PC-3 (cell line): ENCODE results near the gene GPR84.

Source experiments
- EZH2 ChIP-seq: fragments of 300-600 bp; sonication (generic); IDR thresholded peaks from one replicate; pipeline ENCODE4 v1.6.1; 2017; ENCODE audit warnings: antibody characterized with exemption, mild to moderate bottlenecking, low read length; ENCODE audit not compliant: unreplicated experiment
- EZH2phosphoT487 ChIP-seq: fragments of 300-600 bp; sonication (generic); IDR thresholded peaks from 2 replicates; pipeline ENCODE4 v1.6.1; 2018; ENCODE audit warnings: mild to moderate bottlenecking, antibody characterized with exemption, low read length, borderline replicate concordance
- TF ChIP-seq, protein P1 (sequence below): fragments of 300-600 bp; sonication (generic); conservative IDR thresholded peaks from 2 replicates; pipeline ENCODE4 v1.5.1; 2017; ENCODE audit warnings: antibody characterized with exemption, low read depth, mild to moderate bottlenecking, low read length

DNA sequence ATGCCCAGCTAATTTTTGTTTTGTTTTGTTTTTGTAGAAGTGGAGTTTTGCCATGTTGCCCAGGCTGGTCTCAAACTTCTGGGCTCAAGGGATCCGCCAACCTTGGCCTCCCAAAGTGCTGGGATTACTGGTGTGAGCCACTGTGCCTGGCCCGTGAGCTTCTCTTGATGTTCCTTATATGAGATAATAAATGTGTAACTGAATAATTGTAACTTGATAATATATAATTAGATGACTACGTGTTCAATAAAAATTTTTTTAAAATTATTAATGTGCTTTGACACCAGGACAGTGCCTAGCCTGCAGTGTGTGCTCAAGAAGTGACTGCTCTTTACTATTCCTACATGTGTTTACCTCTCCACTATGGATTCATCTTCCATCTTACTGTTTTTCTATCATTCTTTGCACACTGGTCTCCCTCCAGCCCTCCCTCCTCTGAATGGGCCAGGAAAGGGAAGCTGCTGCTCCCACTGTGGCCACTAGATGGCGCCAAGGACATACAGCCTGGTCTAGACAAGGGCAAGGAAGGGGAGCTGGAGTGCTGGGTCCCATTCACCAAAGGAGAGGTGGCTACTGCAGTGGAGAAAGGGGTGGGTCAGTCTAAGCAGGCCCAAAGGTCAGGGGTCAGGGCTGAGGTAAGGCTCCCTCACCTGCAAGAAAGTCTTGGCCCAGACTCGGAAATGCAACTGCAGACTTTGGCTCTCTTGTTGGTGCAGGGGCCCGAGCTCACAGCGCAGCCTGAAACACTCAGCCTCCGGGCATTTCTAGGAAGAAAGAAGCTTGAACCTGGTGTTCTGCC, 34.9 kb upstream of the GPR84 start:
- TF ChIP-seq, protein P1, sequence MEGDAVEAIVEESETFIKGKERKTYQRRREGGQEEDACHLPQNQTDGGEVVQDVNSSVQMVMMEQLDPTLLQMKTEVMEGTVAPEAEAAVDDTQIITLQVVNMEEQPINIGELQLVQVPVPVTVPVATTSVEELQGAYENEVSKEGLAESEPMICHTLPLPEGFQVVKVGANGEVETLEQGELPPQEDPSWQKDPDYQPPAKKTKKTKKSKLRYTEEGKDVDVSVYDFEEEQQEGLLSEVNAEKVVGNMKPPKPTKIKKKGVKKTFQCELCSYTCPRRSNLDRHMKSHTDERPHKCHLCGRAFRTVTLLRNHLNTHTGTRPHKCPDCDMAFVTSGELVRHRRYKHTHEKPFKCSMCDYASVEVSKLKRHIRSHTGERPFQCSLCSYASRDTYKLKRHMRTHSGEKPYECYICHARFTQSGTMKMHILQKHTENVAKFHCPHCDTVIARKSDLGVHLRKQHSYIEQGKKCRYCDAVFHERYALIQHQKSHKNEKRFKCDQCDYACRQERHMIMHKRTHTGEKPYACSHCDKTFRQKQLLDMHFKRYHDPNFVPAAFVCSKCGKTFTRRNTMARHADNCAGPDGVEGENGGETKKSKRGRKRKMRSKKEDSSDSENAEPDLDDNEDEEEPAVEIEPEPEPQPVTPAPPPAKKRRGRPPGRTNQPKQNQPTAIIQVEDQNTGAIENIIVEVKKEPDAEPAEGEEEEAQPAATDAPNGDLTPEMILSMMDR, result peak; percentile 98
- TF ChIP-seq EZH2, result no peak
- TF ChIP-seq EZH2phosphoT487, result no peak
